OCI-LY1 (cell line): Measurements from ENCODE around the gene LLGL2.

Experiments used
- CTCF ChIP-seq: fragments of 200-600 bp; sonication (generic), shearing (Covaris generic); IDR thresholded peaks from 2 replicates; pipeline ENCODE4 v1.5.1; 2017; ENCODE audit warnings: mild to moderate bottlenecking, antibody characterized with exemption, low read length, moderate library complexity, mixed read lengths
- EZH2 ChIP-seq: fragments of 200-600 bp; sonication (generic), shearing (Covaris generic); IDR thresholded peaks from 2 replicates; pipeline ENCODE4 v1.8.0; 2017; ENCODE audit warnings: borderline replicate concordance, mixed run types, mild to moderate bottlenecking, antibody characterized with exemption, low read length, moderate library complexity, mixed read lengths

- no peak for TF ChIP-seq CTCF
- TF ChIP-seq EZH2: no peak
Measured at GRCh38 chr17:75566834-75567233, 41.3 kb downstream of the LLGL2 start.
